Kidney epithelial cell (primary cell): Measurements from ENCODE around the gene TMPRSS13. TPM values are rescaled to one million over a fixed set of nuclear protein-coding genes. Genes with fewer than 3 reads are reported as not detected.

Source experiments
- DNase-seq: peaks from one replicate; pipeline ENCODE4 v3.0.0-alpha.2; 2010; ENCODE audit warnings: low read depth
- H3K27me3 ChIP-seq: 2 replicates; pipeline ENCODE4 v1.6.0; 2011; ENCODE audit warnings: low read length; ENCODE audit not compliant: control insufficient read depth, insufficient read depth
- H3K36me3 ChIP-seq: 2 replicates; pipeline ENCODE4 v1.5.1; 2011; ENCODE audit warnings: low read length; ENCODE audit not compliant: control insufficient read depth, insufficient read depth
- H3K4me3 ChIP-seq: 2 replicates; pipeline ENCODE4 v1.5.1; 2011; ENCODE audit warnings: low read depth, mild to moderate bottlenecking, control low read depth, low read length
- CTCF ChIP-seq: IDR thresholded peaks from 2 replicates; pipeline ENCODE4 v1.5.1; 2011; ENCODE audit warnings: mild to moderate bottlenecking, moderate library complexity, low read length, control low read depth, inconsistent platforms; ENCODE audit not compliant: insufficient read depth, poor library complexity, severe bottlenecking
- total RNA-seq: library from RNA; depleted of rRNA; stranded (reverse); fragments of >200 nt; gene quantifications from 2 replicates; pipeline ENCODE4 v1.2.3, GENCODE V29; 2015

Gene TMPRSS13
- total RNA-seq, 1 donor from 2014 or later: not detected

- no peak for DNase-seq
- TF ChIP-seq CTCF: no peak
- H3K36me3 ChIP-seq: no peaks in the 10 kb centered on the region
These were observed 9.9 kb downstream of the TMPRSS13 start for GRCh38 chr11:117919341-117919740.

DNA sequence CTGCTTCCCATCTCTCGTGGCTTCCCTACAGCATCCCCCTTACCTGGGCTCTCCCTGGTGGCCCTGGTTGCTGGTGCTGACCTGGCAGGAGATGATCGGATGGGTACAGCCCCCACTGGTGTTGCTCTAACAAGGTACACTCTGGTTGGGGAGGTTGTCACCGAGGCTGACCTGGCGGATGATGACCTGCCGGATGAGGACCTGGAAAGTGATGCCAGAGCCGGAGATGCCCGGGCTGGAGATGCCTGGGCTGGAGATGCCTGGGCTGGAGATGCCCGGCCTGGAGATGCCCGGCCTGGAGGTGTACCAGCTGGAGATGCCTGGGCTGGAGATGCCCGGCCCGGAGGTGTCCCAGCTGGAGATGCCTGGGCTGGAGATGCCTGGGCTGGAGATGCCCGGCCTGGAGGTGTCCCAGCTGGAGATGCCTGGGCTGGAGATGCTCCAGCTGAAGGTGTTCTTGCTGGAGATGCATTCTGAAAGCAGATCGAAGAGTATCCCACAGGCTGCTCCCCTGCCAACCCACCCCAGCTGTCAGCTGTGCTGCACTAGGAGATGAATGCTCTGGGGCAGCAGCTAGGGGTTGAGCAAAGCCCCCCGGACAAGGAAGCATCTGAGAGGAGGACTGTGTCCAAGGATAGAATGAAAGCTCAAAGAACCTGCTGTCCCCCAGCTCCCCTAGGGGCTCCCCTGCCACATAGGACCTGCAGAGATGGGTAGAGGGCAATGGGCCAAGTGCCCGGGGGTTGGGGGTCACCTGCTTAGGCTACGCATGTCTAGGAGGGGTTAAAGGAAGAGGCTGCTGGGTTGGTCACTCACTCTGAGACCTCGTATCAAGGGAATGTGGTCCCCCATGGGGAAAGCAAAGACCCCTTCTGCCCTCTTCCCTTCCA lies 10.6 kb downstream of the TMPRSS13 start:
- no peak for DNase-seq
- TF ChIP-seq CTCF: no peak
- no peaks in the 10 kb centered on the region for H3K36me3 ChIP-seq
- H3K4me3 ChIP-seq: no peak overlapping the region
- peaks cover 4% of the 10 kb centered on the region for H3K27me3 ChIP-seq

More at GRCh38 chr11:117919341-117919740, 9.9 kb downstream of the TMPRSS13 start:
- peaks cover 2% of the 10 kb centered on the region for H3K27me3 ChIP-seq
- H3K4me3 ChIP-seq: no peak overlapping the region

DNA sequence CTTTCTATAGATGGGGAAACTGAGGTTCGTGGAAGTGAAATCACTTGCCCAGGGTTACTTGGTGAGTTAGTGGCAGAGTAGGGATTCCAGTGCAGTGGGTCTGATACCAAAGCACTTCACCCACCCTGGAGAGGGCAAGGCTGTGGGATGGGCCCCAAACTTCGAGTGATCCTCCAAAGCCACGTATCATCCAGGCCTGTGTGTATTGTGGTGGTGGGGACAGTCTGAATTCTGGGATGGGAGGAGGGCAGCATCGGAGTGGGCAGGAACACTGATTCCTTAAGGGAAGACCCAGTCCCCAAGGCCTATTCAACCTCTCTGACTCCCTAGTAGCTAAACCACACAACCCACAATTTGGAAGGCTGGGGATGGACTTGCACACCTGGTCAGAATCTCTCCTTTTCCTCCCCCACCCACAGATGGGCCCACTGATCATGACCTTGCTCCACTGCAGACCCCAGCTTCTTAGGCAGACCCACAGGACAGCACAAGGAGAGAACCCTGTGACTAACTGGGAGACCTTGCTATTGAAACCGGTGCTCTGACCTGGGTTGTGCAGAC lies 11.5 kb downstream of the TMPRSS13 start:
- TF ChIP-seq CTCF: no peak
- Histone ChIP-seq H3K4me3 (no peak overlapping the region), H3K36me3 (no peaks in the 10 kb centered on the region), H3K27me3 (peaks cover 4% of the 10 kb centered on the region)
- DNase-seq: no peak

- no peaks in the 10 kb centered on the region for H3K36me3 ChIP-seq
- H3K27me3 ChIP-seq: peaks cover 4% of the 10 kb centered on the region
- no peak overlapping the region for H3K4me3 ChIP-seq
- TF ChIP-seq CTCF: no peak
- no peak for DNase-seq
These were observed 12.2 kb downstream of the TMPRSS13 start for GRCh38 chr11:117916956-117917355.

- Histone ChIP-seq H3K27me3 (peaks cover 4% of the 10 kb centered on the region), H3K36me3 (no peaks in the 10 kb centered on the region), H3K4me3 (no peak overlapping the region)
- no peak for DNase-seq
- TF ChIP-seq CTCF: no peak
These were observed 13.4 kb downstream of the TMPRSS13 start for GRCh38 chr11:117915672-117916235.
